ENCODE measurements around the gene SERPINE2. TPM values are rescaled to one million over a fixed set of nuclear protein-coding genes. Genes with fewer than 3 reads are reported as not detected.

SERPINE2 gene
- total RNA-seq, 6 experiments from 2014 or later: 145 to 385 (median 169) TPM

- DNase-seq: no peak
- Mint-ChIP-seq H3K27me3 (ENCODE audit: insufficient read depth) (peaks cover 2% of the 10 kb centered on the region), H3K4me3 (no peak overlapping the region), H3K27ac (no peak overlapping the region), H3K36me3 (ENCODE audit: low read depth) (no peaks in the 10 kb centered on the region), H3K4me1 (ENCODE audit: low read depth) (no peaks in the 10 kb centered on the region), H3K9me3 (no peaks in the 10 kb centered on the region)
- TF ChIP-seq CTCF (IDR thresholded peaks at IDR 0.05): no peak
Measured at GRCh38 chr2:224060783-224061482, 21.8 kb upstream of the SERPINE2 start.

GRCh38 chr2:224059178-224059577 lies 20.1 kb upstream of the SERPINE2 start:
- no peak overlapping the region for H3K4me3 Mint-ChIP-seq
- no peak for DNase-seq
- H3K36me3 Mint-ChIP-seq (ENCODE audit: low read depth): no peaks in the 10 kb centered on the region
- H3K27me3 Mint-ChIP-seq (ENCODE audit: insufficient read depth): peaks cover 2% of the 10 kb centered on the region
- H3K4me1 Mint-ChIP-seq (ENCODE audit: low read depth): no peaks in the 10 kb centered on the region
- peaks cover 3% of the 10 kb centered on the region; the same call in 1 of the 2 replicates for H3K9me3 Mint-ChIP-seq
- TF ChIP-seq CTCF (IDR thresholded peaks at IDR 0.05): no peak
- H3K27ac Mint-ChIP-seq: no peak overlapping the region

- H3K27me3 Mint-ChIP-seq (ENCODE audit: insufficient read depth): peaks cover 2% of the 10 kb centered on the region
- no peaks in the 10 kb centered on the region for H3K4me1 Mint-ChIP-seq (ENCODE audit: low read depth)
- no peak for DNase-seq
- H3K4me3 Mint-ChIP-seq: no peak overlapping the region
- H3K9me3 Mint-ChIP-seq: peaks cover 3% of the 10 kb centered on the region; the same call in 1 of the 2 replicates
- no peaks in the 10 kb centered on the region for H3K36me3 Mint-ChIP-seq (ENCODE audit: low read depth)
- peak; percentile 19; the same call in 1 of the 2 replicates for TF ChIP-seq CTCF (IDR thresholded peaks at IDR 0.05)
- no peak overlapping the region for H3K27ac Mint-ChIP-seq
Measured at GRCh38 chr2:224058048-224058775, 19.1 kb upstream of the SERPINE2 start.

GRCh38 chr2:224056889-224057288 lies 17.8 kb upstream of the SERPINE2 start:
- Mint-ChIP-seq H3K36me3 (ENCODE audit: low read depth) (no peaks in the 10 kb centered on the region), H3K4me1 (ENCODE audit: low read depth) (no peaks in the 10 kb centered on the region), H3K9me3 (peaks cover 3% of the 10 kb centered on the region; the same call in 1 of the 2 replicates), H3K27me3 (ENCODE audit: insufficient read depth) (peaks cover 2% of the 10 kb centered on the region; the same call in 1 of the 2 replicates), H3K27ac (no peak overlapping the region), H3K4me3 (no peak overlapping the region)
- TF ChIP-seq CTCF (IDR thresholded peaks at IDR 0.05): no peak
- no peak for DNase-seq

- no peak for TF ChIP-seq CTCF (IDR thresholded peaks at IDR 0.05)
- no peak for DNase-seq
- Mint-ChIP-seq H3K4me1 (ENCODE audit: low read depth) (no peaks in the 10 kb centered on the region), H3K27ac (no peak overlapping the region), H3K27me3 (ENCODE audit: insufficient read depth) (no peaks in the 10 kb centered on the region; the same call in 1 of the 2 replicates), H3K4me3 (no peak overlapping the region), H3K9me3 (peaks cover 3% of the 10 kb centered on the region; the same call in 1 of the 2 replicates), H3K36me3 (ENCODE audit: low read depth) (no peaks in the 10 kb centered on the region)
Measured at GRCh38 chr2:224055101-224055500, 16.0 kb upstream of the SERPINE2 start.
